K562 (cell line): ENCODE results near the gene CUTA.

Experiments
- ATF3 ChIP-seq, 2 experiments: fragments of 450-650 bp in 1 of 2; sonication (generic) in 1 of 2; formaldehyde crosslinking in 1 of 2; IDR thresholded peaks in 1 of 2; conservative IDR thresholded peaks in 1 of 2; 2 replicates each; pipeline versions ENCODE4 v1.6.1 to v1.8.1; 2016 to 2023; ENCODE audit warnings: mild to moderate bottlenecking in 2 of 2, moderate library complexity in 2 of 2, inconsistent platforms in 1 of 2, missing genetic modification reagents in 1 of 2
- CTCF ChIP-seq, 3 experiments: IDR thresholded peaks in 2 of 3; conservative IDR thresholded peaks in 1 of 3; 2 replicates each; pipeline ENCODE4 v1.5.1; 2011 to 2012; ENCODE audit warnings: low read length in 3 of 3, mild to moderate bottlenecking in 3 of 3, control low read depth in 2 of 3, improper control_type of control experiment in 1 of 3, inconsistent platforms in 1 of 3, low read depth in 1 of 3, mixed read lengths in 1 of 3, moderate library complexity in 1 of 3; ENCODE audit not compliant: insufficient read depth in 2 of 3
- EZH2 ChIP-seq: IDR thresholded peaks from 2 replicates; pipeline ENCODE4 v1.6.1; 2012; ENCODE audit warnings: low read depth, mild to moderate bottlenecking, inconsistent platforms, low read length, borderline replicate concordance
- FOXK1 ChIP-seq: sonication (generic); formaldehyde crosslinking; IDR thresholded peaks from 2 replicates; pipeline ENCODE4 v1.8.0; 2022; ENCODE audit warnings: missing genetic modification reagents, mild to moderate bottlenecking, borderline replicate concordance
- HMG20A ChIP-seq: fragments of 450-650 bp; formaldehyde crosslinking; conservative IDR thresholded peaks from 2 replicates; pipeline ENCODE4 v1.4.0; 2020; ENCODE audit warnings: mild to moderate bottlenecking, mixed read lengths
- JUN ChIP-seq, 2 experiments: sonication (generic) in 1 of 2; formaldehyde crosslinking in 1 of 2; IDR thresholded peaks; 2 replicates each; pipeline versions ENCODE4 v1.6.1 to v1.8.0; 2012 to 2022; ENCODE audit warnings: borderline replicate concordance in 2 of 2, mild to moderate bottlenecking in 2 of 2, improper control_type of control experiment in 1 of 2, low read depth in 1 of 2, low read length in 1 of 2, missing genetic modification reagents in 1 of 2
- NBN ChIP-seq: fragments of 450-650 bp; IDR thresholded peaks from 2 replicates; pipeline ENCODE4 v1.6.1; 2016; ENCODE audit warnings: low read depth, mild to moderate bottlenecking
- SMARCC2 ChIP-seq: fragments of 450-650 bp; IDR thresholded peaks from 2 replicates; pipeline ENCODE4 v1.6.1; 2017; ENCODE audit warnings: antibody characterized with exemption, moderate library complexity, mild to moderate bottlenecking, low read depth
- ZNF282 ChIP-seq: sonication (generic); formaldehyde crosslinking; IDR thresholded peaks from 2 replicates; pipeline ENCODE4 v1.8.1; 2023; ENCODE audit warnings: missing genetic modification reagents

- TF ChIP-seq FOXK1 (CRISPR knock-in tag) (no peak), CTCF (IDR thresholded peaks at IDR 0.05 in 2 of 3, conservative IDR thresholded peaks at IDR 0.05 in 1 of 3; ENCODE audit: insufficient read depth in 2 of 3, low read depth in 1 of 3, low read length in 3 of 3) (peak; percentile 56 to 83 (median 59); a peak in 5 of 6 replicates), SMARCC2 (no peak), EZH2 (no peak), JUN (IDR thresholded peaks at IDR 0.05; ENCODE audit: borderline replicate concordance, low read depth, low read length) (no peak), JUN (CRISPR knock-in tag; IDR thresholded peaks at IDR 0.05; ENCODE audit: borderline replicate concordance) (no peak), HMG20A (CRISPR knock-in tag) (no peak), ZNF282 (CRISPR knock-in tag) (no peak), NBN (no peak), ATF3 (IDR thresholded peaks at IDR 0.05) (no peak), ATF3 (CRISPR knock-in tag; conservative IDR thresholded peaks at IDR 0.05) (no peak)
Observed at GRCh38 chr6:33407132-33407718, 10.7 kb downstream of the CUTA start.
